AG04450 (cell line): ENCODE data around the gene NRG2. TPM values are rescaled to one million over a fixed set of nuclear protein-coding genes. Genes with fewer than 3 reads are reported as not detected.

ENCODE experiments used
- CTCF ChIA-PET: fragments of 300-600, 350-600 bp; formaldehyde crosslinking; extraction: SDS; loops from one replicate; lab custom pipeline; 2022; ENCODE audit warnings: antibody characterized with exemption, inconsistent platforms; lab: Charles Lee
- POLR2A ChIA-PET: fragments of 350-600 bp; formaldehyde crosslinking; extraction: SDS; loops from one replicate; lab custom pipeline; 2021; ENCODE audit warnings: antibody characterized with exemption, inconsistent platforms; lab: Yijun Ruan, JAX
- DNase-seq: peaks from one replicate; pipeline ENCODE4 v3.0.0-alpha.2; 2011; ENCODE audit warnings: low read depth, low spot score
- H3K27ac ChIP-seq: one replicate; pipeline ENCODE4 v1.5.1; 2012; ENCODE audit warnings: low read depth, low read length, control low read depth
- H3K27me3 ChIP-seq: one replicate; pipeline ENCODE4 v1.6.0; 2012; ENCODE audit warnings: low read length; ENCODE audit not compliant: control insufficient read depth, insufficient read depth
- H3K4me3 ChIP-seq: 2 replicates; pipeline ENCODE4 v1.5.1; 2011; ENCODE audit warnings: mild to moderate bottlenecking, low read depth, low read length, control low read depth
- H3K9me3 ChIP-seq: 2 replicates; pipeline ENCODE4 v1.5.1; 2012; ENCODE audit warnings: low read length; ENCODE audit not compliant: control insufficient read depth, insufficient read depth
- CTCF ChIP-seq: IDR thresholded peaks from 2 replicates; pipeline ENCODE4 v1.5.1; 2011; ENCODE audit warnings: low read depth, low read length, control low read depth, inconsistent platforms
- polyA plus RNA-seq: library from polyadenylated mRNA; depleted of rRNA; stranded (reverse); fragments of >200 nt; gene quantifications from 2 replicates; pipeline ENCODE4 v1.2.3, GENCODE V29; 2011

The NRG2 gene
- polyA plus RNA-seq, 1 experiment, result 0.02 TPM

GRCh38 chr5:139926797-139927503, 116.1 kb downstream of the NRG2 start:
- POLR2A ChIA-PET, result no interaction called here
- no peak overlapping the region for H3K27ac ChIP-seq
- no peak for TF ChIP-seq CTCF
- H3K27me3 ChIP-seq, result peaks cover 8% of the 10 kb centered on the region
- no peak overlapping the region for H3K4me3 ChIP-seq
- no peaks in the 10 kb centered on the region for H3K9me3 ChIP-seq
- DNase-seq, result no peak
- CTCF ChIA-PET, result interaction anchor here (1.0 kb wide), 1 partner anchor 42 kb away, joined by 4 read pairs; no protein-coding TSS in a partner anchor

- ChIA-PET POLR2A (no interaction called here), CTCF (interaction anchor here (1.2 kb wide), 2 partner anchors 12 to 43 kb away, joined by 3 to 4 read pairs; no protein-coding TSS in a partner anchor)
- H3K9me3 ChIP-seq, result no peaks in the 10 kb centered on the region
- H3K27ac ChIP-seq, result no peak overlapping the region
- H3K4me3 ChIP-seq, result no peak overlapping the region
- DNase-seq, result no peak
- no peak for TF ChIP-seq CTCF
- peaks cover 8% of the 10 kb centered on the region for H3K27me3 ChIP-seq
These were observed 117.2 kb downstream of the NRG2 start for GRCh38 chr5:139925650-139926640.

GRCh38 chr5:139925216-139925562, 117.9 kb downstream of the NRG2 start:
- Histone ChIP-seq H3K27me3 (peaks cover 8% of the 10 kb centered on the region), H3K4me3 (no peak overlapping the region), H3K27ac (no peak overlapping the region), H3K9me3 (no peaks in the 10 kb centered on the region)
- ChIA-PET CTCF (interaction anchor here (1.2 kb wide), 2 partner anchors 11 to 44 kb away, joined by 3 to 4 read pairs; no protein-coding TSS in a partner anchor), POLR2A (no interaction called here)
- no peak for DNase-seq
- no peak for TF ChIP-seq CTCF

- POLR2A ChIA-PET, result no interaction called here
These were observed 118.5 kb downstream of the NRG2 start for GRCh38 chr5:139924294-139925215.

More at GRCh38 chr5:139924294-139925215, 118.5 kb downstream of the NRG2 start:
- no peaks in the 10 kb centered on the region for H3K9me3 ChIP-seq
- no peak for TF ChIP-seq CTCF
- H3K4me3 ChIP-seq, result no peak overlapping the region
- no peak for DNase-seq
- peaks cover 8% of the 10 kb centered on the region for H3K27me3 ChIP-seq
- H3K27ac ChIP-seq, result no peak overlapping the region
- CTCF ChIA-PET, result interaction anchor here (1.2 kb wide), 2 partner anchors 10 to 44 kb away, joined by 3 to 4 read pairs; no protein-coding TSS in a partner anchor
